ENCODE measurements around the gene GNA12.

The GNA12 gene

DNA sequence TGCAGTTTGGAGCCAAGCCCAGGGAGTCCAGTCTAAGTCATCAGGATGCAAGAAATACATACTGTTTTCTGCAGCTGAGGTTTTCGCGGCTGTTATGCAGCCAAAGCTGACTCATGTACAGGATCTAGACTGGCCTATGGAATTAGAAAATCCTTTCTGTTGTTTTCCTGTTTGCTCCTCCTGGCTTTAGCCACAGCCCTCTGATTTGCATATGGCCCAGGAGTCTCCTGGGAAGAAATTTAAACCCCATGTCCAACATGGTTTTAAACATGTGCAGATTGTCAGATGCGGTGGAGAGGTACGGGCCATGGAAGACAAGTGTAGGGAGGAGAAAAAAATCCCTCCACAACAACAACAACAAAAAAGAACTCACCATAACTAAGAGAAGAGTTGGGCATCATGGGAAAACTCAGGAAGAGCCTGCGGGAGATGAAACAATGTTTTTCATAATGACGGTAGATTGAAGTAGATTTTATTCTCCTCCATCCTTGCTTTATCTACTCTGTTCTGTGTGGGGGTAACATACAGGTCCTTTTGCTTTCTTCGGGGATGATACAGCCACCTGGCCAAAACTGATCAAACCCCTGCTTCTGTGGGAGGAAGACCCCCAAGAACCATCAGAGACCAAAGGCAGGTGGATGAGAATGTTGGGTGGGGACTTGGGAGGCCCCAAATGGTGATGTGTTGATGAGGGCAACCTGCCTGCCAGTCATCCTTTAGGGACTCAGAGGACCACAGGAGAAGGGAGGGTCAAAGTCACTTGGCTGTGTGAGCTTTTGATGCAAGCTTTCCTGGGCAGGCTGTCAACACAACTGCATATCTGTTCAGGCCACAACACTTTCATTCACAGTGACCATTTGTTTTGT is 29.8 kb upstream of the GNA12 start:
- DNase-seq (ENCODE audit: low spot score), result no peak
- TF ChIP-seq, protein P1, sequence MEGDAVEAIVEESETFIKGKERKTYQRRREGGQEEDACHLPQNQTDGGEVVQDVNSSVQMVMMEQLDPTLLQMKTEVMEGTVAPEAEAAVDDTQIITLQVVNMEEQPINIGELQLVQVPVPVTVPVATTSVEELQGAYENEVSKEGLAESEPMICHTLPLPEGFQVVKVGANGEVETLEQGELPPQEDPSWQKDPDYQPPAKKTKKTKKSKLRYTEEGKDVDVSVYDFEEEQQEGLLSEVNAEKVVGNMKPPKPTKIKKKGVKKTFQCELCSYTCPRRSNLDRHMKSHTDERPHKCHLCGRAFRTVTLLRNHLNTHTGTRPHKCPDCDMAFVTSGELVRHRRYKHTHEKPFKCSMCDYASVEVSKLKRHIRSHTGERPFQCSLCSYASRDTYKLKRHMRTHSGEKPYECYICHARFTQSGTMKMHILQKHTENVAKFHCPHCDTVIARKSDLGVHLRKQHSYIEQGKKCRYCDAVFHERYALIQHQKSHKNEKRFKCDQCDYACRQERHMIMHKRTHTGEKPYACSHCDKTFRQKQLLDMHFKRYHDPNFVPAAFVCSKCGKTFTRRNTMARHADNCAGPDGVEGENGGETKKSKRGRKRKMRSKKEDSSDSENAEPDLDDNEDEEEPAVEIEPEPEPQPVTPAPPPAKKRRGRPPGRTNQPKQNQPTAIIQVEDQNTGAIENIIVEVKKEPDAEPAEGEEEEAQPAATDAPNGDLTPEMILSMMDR (IDR thresholded peaks at IDR 0.05; ENCODE audit: extremely low read depth, missing control alignments), result no peak

DNA sequence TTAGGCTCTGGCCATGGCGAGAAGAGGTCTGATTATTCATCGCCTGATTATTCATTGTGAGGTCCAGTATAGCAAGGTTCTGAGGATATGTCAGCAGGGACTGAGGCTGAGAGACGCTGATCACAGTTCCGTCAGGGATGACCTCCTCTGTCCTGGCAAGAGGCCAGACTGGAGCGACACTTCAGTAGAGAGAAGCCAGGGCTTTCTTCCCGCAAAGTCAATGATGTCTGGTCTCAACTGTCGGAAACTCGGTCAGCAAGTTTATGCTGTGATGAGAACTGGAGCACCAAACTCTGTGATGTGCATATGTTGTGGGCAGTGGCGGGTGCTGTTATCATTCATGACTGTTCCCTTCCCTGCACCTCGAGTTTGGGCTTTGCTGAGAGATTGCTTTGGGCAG is 29.0 kb upstream of the GNA12 start:
- TF ChIP-seq, protein P1 (IDR thresholded peaks at IDR 0.05; ENCODE audit: extremely low read depth, missing control alignments), result no peak
- DNase-seq (ENCODE audit: low spot score), result peak; percentile 1

DNA sequence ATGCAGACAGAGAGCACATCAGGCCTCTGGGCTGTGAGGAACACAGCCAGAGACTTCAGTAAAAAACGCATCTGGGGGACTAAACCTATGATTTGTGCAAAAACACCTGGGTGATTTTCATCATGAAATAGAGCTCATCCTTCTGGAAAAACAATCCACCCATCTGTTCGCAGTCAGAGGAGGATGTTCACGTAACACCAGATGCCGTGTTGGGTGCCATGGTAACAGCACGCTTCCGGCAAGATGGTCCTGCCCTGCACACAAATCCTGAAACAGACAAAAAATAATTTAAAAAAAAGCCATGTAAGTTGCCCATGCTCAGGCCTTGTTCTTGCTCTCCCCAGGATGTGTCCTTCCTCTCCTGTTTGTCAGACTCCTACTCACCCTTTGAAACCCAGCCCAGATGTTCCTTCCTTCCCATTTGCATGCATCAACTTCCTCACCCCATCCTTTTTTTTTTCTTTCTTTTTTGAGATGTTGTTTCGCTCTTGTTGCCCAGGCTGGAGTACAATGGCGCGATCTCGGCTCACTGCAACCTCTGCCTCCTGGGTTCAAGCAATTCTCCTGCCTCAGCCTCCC is 28.3 kb upstream of the GNA12 start:
- no peak for DNase-seq (ENCODE audit: low spot score)
- TF ChIP-seq, protein P1 (IDR thresholded peaks at IDR 0.05; ENCODE audit: extremely low read depth, missing control alignments), result no peak

GRCh38 chr7:2870471-2870931 is 26.4 kb upstream of the GNA12 start:
- TF ChIP-seq, protein P1 (IDR thresholded peaks at IDR 0.05; ENCODE audit: extremely low read depth, missing control alignments), result no peak
- DNase-seq (ENCODE audit: low spot score), result no peak

DNA sequence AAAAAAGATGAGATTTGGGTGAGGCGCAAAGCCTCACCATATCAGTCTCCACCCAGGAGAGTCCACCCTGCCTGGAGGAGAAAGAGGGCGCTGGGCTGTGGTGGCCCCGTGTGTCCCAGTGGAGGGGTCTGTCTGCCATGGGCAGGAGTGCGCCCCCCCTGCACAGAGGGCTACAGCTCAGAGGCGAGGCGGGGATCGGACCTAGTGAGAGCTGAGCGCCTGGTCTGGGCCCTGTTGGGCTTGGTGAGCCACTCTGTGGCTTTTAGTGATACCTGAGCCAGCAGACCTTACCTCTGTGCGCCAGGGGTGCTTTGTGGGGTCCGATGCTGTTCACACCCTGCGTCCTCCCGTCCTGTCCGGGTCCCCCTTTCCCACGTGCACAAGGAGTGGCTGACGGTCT is 25.9 kb upstream of the GNA12 start:
- no peak for DNase-seq (ENCODE audit: low spot score)
- TF ChIP-seq, protein P1 (IDR thresholded peaks at IDR 0.05; ENCODE audit: extremely low read depth, missing control alignments), result no peak

DNA sequence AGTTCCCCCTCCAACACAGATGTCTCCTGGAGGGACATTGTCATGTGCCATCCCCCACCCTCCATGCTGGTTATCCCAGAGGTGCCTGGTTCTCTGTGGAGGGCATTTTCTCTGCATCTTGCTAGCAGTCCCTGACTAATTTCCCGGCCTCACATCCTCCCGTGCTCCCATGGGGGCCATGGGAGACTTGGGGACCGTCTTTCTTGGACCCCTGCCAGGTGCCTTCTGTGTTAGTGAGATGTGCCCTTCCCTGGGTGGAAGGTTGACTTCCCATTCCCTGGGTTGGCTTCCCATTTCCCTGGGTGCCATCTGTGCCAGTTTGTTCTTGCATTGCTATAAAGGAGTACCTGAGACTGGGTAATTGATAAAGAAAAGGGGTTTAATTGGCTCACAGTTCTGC is 22.5 kb upstream of the GNA12 start:
- DNase-seq (ENCODE audit: low spot score), result no peak
- TF ChIP-seq, protein P1 (IDR thresholded peaks at IDR 0.05; ENCODE audit: extremely low read depth, missing control alignments), result no peak

DNA sequence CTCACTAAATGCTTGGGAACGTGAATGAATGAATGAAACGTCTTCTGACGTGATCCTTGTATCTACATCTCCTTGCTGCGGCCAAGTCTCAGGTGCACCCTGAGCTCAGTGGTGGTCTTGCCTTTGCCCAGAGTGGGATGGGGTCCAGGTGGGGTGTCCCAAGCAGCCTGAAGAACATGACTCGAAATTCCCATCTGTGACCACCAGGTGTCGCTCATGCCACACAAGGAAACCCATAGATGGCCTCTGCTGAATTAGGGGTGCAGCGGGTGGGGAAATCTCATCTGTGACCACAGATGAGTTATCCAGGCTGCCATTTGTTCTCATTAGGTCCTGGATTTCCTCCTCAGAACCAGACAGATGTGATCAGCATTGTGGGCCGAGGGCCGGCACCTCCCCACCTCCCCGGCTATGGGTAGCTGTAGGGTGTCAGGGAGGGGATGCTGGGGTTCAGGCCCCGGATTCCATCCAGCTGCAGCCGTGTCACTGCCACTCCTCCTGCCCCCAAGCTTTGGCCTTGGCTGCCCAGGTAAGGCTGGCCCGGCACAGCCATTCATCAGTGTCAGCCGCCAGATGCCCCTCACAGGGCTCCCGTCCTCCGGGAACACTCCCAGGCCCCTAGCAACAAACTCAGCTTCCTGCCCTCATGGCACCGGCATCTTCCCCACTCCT is 21.0 kb upstream of the GNA12 start:
- peak; percentile 80 for DNase-seq (ENCODE audit: low spot score)
- TF ChIP-seq, protein P1 (IDR thresholded peaks at IDR 0.05; ENCODE audit: extremely low read depth, missing control alignments), result peak; percentile 83
